GM21528 (cell line): ENCODE data around the gene DHX58.
"Not testable (repeated sequence)": the region's sequence is repeated elsewhere in the genome, so short reads cannot be mapped to it uniquely, and the experiment has no call there.

Experiments
- ATAC-seq: cut with Tn5 transposase; IDR thresholded peaks from one replicate; pipeline ENCODE4 v1.9.1; 2021; ENCODE audit warnings: mild to moderate bottlenecking, moderate library complexity; ENCODE audit not compliant: unreplicated experiment, low FRiP score

DHX58 gene

DNA sequence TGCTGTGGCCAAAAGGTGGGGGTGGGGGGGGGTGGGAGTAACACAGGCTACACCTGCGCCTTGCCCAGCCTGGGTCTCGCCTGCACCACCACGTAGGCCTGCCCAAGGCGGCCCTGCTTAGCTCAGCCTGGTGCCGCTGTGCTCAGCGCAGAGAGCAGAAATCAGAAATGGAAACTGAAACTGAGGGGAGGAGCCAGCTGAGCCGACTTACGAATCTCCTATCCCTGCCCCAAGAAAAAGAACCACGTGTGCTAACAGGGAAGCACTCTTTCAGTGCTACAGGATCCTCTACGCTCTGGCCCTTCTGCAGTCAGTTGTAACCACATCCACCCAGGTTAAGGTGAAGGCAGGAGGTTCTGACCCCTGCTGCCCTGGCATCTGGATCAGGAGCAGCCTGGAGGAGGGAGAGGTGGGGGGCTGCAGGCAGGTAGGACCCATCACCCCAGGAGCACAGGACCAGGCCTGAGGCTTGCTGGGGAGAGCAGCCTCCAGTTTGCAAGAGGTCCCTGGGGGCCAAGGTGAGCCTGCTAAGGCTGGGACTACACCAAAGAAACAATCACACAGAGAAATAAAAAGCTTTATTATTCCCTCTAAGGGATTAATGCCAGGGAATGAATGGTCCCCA lies at the start of gene DHX58:
Gene DHX58, minus strand, starts transcription at position 163 of the 625 bp plus-strand sequence. CDS start 822 bp downstream, outside the sequence.
- ATAC-seq = peak; percentile 48

DNA sequence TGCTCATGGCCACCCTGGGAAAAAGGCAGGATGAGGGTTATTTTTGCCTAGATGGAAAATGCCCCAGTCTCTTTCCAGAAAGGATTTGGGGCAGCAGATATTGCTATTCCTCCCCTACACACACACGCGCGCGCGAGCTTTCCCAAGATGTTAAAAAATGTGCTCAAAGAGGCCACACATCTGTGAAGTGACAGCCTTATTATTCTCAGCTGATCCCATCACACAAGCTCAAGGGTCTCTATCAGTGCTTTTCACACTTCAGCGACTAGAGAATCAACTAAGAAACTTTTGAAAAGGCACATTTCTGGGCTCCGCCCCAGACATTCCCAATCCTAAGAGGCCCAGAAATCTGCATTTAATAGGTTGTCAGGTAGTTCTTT lies 48.0 kb upstream of the DHX58 start:
- no peak for ATAC-seq

GRCh38 chr17:42159796-42160530 lies 47.4 kb upstream of the DHX58 start:
- ATAC-seq = no peak

DNA sequence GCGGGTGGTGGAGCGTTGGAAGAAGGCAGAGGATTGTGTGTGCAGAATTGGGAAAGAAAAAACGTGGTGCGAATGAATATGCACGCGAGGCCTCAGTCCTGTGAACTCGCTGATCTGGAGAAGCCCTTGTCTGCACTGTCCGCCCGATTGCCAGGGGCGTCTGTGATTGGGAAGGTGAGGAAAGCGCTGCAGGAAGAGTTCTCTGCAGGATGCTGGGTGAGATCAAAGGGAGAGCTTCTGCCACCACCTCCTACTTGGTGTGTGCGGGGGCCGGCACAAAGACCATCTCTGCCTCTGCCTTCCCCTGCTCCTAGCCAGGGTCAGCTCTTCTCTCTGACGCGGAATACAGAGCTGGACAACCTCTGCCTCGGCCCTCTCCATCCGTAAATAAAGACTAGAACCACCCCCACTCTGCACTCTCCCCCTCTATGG lies 43.1 kb upstream of the DHX58 start:
- ATAC-seq = no peak

DNA sequence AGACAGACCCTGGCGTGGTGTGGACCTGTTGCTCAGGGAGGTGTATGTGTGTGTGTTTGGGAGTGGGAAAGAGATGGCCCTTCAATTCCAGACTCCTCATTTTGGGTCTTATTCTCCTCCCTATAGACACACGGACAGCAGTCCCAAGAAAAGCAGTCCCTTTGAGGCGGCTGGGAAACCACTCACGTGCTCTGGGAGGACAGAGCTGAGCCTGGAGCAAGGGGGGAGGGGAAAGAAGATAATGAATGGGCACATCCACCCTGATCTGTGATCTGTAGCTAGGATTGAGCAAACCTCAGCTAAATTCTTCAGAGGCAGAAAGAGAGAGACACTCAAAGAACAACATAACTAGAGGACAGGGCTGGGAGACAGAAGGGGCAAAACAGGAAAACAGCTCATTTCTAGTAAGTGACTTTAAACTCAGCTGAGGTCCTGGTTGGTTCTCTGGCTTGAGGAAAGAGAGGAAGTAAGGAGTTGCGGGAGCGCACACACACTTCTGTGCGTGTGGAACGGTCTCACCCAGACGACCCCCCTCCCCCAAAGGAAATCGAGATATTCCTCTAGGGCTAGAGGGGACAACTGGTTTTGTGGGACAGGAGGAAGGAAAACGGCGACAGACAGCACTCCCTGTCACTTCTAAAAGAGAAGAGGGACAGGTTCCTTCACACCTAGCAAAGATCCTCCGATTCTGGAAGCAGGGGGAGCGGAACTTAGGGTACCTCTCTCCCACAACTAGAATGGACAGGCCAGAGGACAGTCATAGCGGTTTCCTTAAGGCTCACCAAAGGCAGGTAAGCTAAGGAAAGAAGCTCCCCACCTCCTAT lies 41.6 kb upstream of the DHX58 start:
- no peak for ATAC-seq

- ATAC-seq = no peak
These were observed 34.5 kb upstream of the DHX58 start for GRCh38 chr17:42146911-42147607.

GRCh38 chr17:42143138-42143537 lies 30.6 kb upstream of the DHX58 start:
- not testable (repeated sequence) for ATAC-seq

DNA sequence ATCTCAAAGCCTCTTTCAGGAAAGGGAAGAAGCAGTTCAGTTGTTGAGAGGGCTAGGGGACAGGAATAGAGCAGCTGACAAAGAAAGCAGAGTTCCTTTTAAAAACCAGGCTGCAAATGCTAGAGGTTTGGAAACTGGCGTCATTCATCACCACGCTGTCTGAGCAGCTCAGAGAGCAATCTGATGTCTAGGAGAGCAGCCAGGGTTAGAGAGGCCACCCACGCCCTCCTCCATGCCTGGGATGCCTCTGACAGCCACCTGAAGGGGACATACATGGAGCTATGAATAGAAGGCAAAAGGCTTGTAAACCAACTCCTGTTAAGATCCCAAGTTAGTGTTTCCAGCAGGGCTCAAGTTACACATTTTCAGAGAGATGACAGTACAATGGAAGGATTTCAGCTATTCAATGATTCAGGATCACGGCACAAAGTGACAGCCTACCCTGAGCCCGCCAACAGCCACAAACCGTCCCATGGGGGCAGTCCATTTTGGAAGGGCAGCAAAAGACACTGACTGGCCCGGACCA lies 29.9 kb upstream of the DHX58 start:
- ATAC-seq = no peak

- ATAC-seq = no peak
These were observed 28.9 kb upstream of the DHX58 start for GRCh38 chr17:42141382-42141781.

DNA sequence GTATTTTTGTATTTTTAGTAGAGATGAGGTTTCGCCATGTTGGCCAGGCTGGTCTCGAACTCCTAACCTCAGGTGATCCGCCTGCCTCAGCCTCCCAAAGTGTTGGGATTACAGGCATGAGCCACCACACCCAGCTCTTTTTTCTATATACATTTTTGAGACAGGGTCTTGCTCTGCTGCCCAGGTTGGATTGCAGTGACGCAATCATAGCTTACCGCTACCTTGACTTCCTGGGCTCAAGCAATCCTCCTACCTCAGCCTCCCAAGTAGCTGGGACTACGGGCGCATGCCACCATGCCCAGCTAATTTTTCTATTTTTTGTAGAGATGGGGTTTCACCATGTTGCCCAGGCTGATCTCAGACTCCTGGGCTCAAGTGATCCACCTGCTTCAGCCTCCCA lies 28.2 kb upstream of the DHX58 start:
- ATAC-seq = not testable (repeated sequence)

GRCh38 chr17:42138749-42139492 lies 26.4 kb upstream of the DHX58 start:
- ATAC-seq = no peak

DNA sequence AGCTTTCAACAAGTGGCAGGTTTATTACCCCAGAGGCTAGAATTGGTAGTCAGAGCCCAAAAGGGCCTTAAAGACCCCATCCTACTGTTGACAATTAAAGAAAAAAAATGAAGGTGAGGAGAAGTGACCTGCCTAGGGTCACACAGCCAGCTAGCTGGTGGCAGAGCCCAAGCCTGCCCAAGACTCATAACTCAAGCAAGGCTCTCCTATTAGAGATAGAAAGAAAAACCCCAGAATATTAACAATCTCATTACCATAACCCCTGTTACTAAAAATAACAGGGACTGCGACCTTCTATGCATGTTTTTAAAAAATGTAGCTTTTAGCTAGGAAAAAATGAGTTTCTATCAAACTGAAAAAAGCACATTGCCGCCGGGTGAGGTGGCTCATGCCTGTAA lies 24.1 kb upstream of the DHX58 start:
- no peak for ATAC-seq

GRCh38 chr17:42135664-42136653 lies 23.4 kb upstream of the DHX58 start:
- no peak for ATAC-seq

DNA sequence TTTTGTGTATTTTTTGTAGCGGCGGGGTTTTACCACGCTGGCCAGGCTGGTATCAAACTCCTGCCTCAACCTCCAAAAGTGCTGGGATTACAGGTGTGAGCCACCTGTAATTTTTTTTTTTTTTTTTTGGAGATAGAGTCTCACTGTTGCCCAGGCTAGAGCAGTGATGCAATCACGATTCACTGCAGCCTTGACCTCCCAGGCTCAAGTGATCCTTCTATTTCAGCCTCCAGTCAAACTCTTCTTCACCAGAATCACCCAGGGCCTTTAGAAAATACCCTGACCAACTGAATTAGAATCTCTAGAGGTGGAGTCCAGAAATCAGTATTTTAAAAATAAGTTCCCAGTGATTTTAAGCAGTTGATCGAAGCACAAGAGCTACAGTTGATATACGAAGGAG lies 22.6 kb upstream of the DHX58 start:
- no peak for ATAC-seq

GRCh38 chr17:42133461-42134041 lies 21.0 kb upstream of the DHX58 start:
- ATAC-seq = no peak

DNA sequence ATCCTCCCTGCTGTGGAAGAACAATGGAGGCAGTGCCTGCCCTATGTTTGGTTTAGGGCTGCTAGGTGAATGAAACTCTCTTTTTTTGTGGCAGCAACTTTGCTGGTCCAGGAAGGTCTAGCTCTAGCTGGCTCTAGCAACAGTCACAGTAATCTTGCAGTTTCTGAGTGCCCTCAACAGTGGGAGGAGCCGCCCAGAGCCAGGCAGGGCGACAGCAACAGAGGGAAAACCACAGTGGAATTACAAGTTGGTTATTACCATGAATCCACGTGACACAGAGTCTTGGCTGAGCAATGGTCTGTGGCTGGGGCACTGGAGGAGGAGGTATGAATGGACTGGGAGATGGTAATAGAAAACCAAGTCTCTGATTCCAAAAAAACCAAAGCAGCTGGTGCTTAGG lies 20.4 kb upstream of the DHX58 start:
- no peak for ATAC-seq

DNA sequence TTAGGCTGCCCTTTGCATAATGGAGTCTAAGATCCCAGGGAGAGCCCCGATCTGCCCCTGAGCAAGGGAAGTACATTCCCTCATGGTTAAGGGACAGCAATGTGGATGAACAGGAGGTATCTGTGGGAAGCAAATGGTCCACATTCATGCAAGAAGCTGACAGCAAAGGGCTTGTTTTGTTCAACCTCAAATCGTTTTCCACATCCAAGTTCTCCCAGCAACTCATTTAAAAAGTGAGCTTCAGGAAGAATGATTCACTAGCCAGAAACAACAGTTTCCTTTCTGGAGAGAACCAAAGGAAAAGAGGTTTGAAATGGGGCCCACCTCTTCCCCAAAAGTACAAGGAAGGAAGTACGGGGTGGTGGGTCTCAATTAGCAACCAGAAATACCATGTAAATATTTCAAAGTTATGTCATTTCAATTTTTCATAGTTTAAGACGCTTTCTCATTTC lies 19.5 kb upstream of the DHX58 start:
- ATAC-seq = no peak

DNA sequence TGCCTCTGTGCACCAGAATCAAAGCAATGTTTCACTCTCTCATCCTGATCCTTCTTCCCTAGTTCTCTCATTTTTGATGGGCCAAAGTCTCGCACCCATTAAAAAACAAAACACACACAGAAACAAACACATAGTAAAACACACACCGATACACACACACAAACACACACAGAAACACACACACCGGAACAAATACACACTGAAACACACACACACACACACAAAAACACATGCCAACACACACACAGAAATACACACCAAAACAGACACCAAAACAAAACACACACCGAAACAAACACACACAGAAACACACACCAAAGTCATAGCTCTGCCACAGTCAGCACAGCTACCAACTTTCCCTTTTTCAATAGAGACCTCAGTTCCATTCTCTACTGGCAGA lies 18.7 kb upstream of the DHX58 start:
- ATAC-seq = no peak
